Activated CD8-positive, alpha-beta memory T cell treated with anti-CD3 and anti-CD28 coated beads, Interleukin-2, amount 10 ng/mL, durations not matched to agents 7 days and 5 days (primary cell): ENCODE measurements around the gene HTR2A. TPM values are rescaled to one million over a fixed set of nuclear protein-coding genes. Genes with fewer than 3 reads are reported as not detected.

Source experiments
- ATAC-seq: fragments of 150-1000 bp; cut with Tn5 transposase; one replicate; pipeline ENCODE4 v1.10.0; 2021; ENCODE audit warnings: moderate library complexity
- CTCF ChIA-PET: fragments of 350-600 bp; sonication (Branson Sonifier 250); formaldehyde crosslinking; loops from one replicate; lab custom pipeline; 2021; ENCODE audit warnings: antibody characterized with exemption; lab: Charles Lee
- DNase-seq: peaks from one replicate; pipeline ENCODE4 v3.0.0-alpha.2; 2020
- H3K27ac Mint-ChIP-seq: one replicate; pipeline ENCODE4 v1.8.0; 2021; ENCODE audit warnings: mild to moderate bottlenecking, mixed read lengths
- H3K27me3 Mint-ChIP-seq: one replicate; pipeline ENCODE4 v1.8.0; 2021; ENCODE audit warnings: mixed read lengths
- H3K36me3 Mint-ChIP-seq: one replicate; pipeline ENCODE4 v1.8.0; 2021; ENCODE audit warnings: mild to moderate bottlenecking, mixed read lengths
- H3K4me1 Mint-ChIP-seq: one replicate; pipeline ENCODE4 v1.8.0; 2021; ENCODE audit warnings: mixed read lengths
- H3K4me3 Mint-ChIP-seq: one replicate; pipeline ENCODE4 v1.8.0; 2021; ENCODE audit warnings: mild to moderate bottlenecking, moderate library complexity, mixed read lengths
- H3K9me3 Mint-ChIP-seq: one replicate; pipeline ENCODE4 v1.8.0; 2022; ENCODE audit warnings: low read depth, mixed read lengths
- total RNA-seq, 2 experiments: library from RNA; stranded (reverse); gene quantifications; one replicate each; pipeline ENCODE4 v1.2.3, GENCODE V29; 2021

Gene HTR2A
- total RNA-seq, 2 experiments from 2014 or later: not detected

GRCh38 chr13:46858776-46859175 lies 38.1 kb downstream of the HTR2A start:
- CTCF ChIA-PET: interaction anchor here (0.6 kb wide), 1 partner anchor 869 kb away, joined by 4 read pairs; no protein-coding TSS in a partner anchor
- Mint-ChIP-seq H3K4me1 (no peaks in the 10 kb centered on the region), H3K4me3 (no peak overlapping the region), H3K9me3 (no peaks in the 10 kb centered on the region), H3K27me3 (peaks cover 15% of the 10 kb centered on the region), H3K27ac (no peak overlapping the region), H3K36me3 (no peaks in the 10 kb centered on the region)
- DNase-seq: no peak
- ATAC-seq: no peak

- no peak for ATAC-seq
- CTCF ChIA-PET: interaction anchor here (0.6 kb wide), 1 partner anchor 869 kb away, joined by 4 read pairs; no protein-coding TSS in a partner anchor
Measured at GRCh38 chr13:46858163-46858562, 38.7 kb downstream of the HTR2A start.

GRCh38 chr13:46855664-46856063 lies 41.2 kb downstream of the HTR2A start:
- no peak for DNase-seq
- Mint-ChIP-seq H3K9me3 (no peaks in the 10 kb centered on the region), H3K27me3 (peaks cover 19% of the 10 kb centered on the region), H3K4me3 (no peak overlapping the region), H3K27ac (no peak overlapping the region), H3K36me3 (no peaks in the 10 kb centered on the region), H3K4me1 (no peaks in the 10 kb centered on the region)
- no peak for ATAC-seq
- CTCF ChIA-PET: no interaction called here

More at GRCh38 chr13:46858163-46858562, 38.7 kb downstream of the HTR2A start:
- no peak for DNase-seq
- H3K27me3 Mint-ChIP-seq: peaks cover 19% of the 10 kb centered on the region
- H3K4me1 Mint-ChIP-seq: no peaks in the 10 kb centered on the region
- no peaks in the 10 kb centered on the region for H3K36me3 Mint-ChIP-seq
- no peaks in the 10 kb centered on the region for H3K9me3 Mint-ChIP-seq
- H3K27ac Mint-ChIP-seq: no peak overlapping the region
- no peak overlapping the region for H3K4me3 Mint-ChIP-seq

- peaks cover 20% of the 10 kb centered on the region for H3K27me3 Mint-ChIP-seq
- DNase-seq (no peak), ATAC-seq (no peak)
- H3K36me3 Mint-ChIP-seq: no peaks in the 10 kb centered on the region
- CTCF ChIA-PET: no interaction called here
- H3K27ac Mint-ChIP-seq: no peak overlapping the region
- H3K4me3 Mint-ChIP-seq: no peak overlapping the region
- no peaks in the 10 kb centered on the region for H3K9me3 Mint-ChIP-seq
- no peaks in the 10 kb centered on the region for H3K4me1 Mint-ChIP-seq
Measured at GRCh38 chr13:46855166-46855565, 41.7 kb downstream of the HTR2A start.

GRCh38 chr13:46852168-46852567 lies 44.7 kb downstream of the HTR2A start:
- no peak for ATAC-seq
- CTCF ChIA-PET: no interaction called here
- Mint-ChIP-seq H3K4me3 (no peak overlapping the region), H3K27ac (no peak overlapping the region), H3K36me3 (no peaks in the 10 kb centered on the region), H3K27me3 (peaks cover 17% of the 10 kb centered on the region), H3K9me3 (no peaks in the 10 kb centered on the region), H3K4me1 (no peaks in the 10 kb centered on the region)
- DNase-seq: no peak

- no peaks in the 10 kb centered on the region for H3K36me3 Mint-ChIP-seq
- H3K9me3 Mint-ChIP-seq: no peaks in the 10 kb centered on the region
- ATAC-seq (no peak), DNase-seq (no peak)
- no peak overlapping the region for H3K4me3 Mint-ChIP-seq
- peaks cover 17% of the 10 kb centered on the region for H3K27me3 Mint-ChIP-seq
- no peak overlapping the region for H3K27ac Mint-ChIP-seq
- no peaks in the 10 kb centered on the region for H3K4me1 Mint-ChIP-seq
- CTCF ChIA-PET: interaction anchor here (1.0 kb wide), 1 partner anchor 46 kb away, joined by 3 read pairs; no protein-coding TSS in a partner anchor
Measured at GRCh38 chr13:46850214-46850613, 46.6 kb downstream of the HTR2A start.

- CTCF ChIA-PET: interaction anchor here (1.0 kb wide), 1 partner anchor 11 kb away, joined by 3 read pairs; no protein-coding TSS in a partner anchor
- DNase-seq: no peak
- no peak for ATAC-seq
- peaks cover 11% of the 10 kb centered on the region for H3K27me3 Mint-ChIP-seq
- H3K9me3 Mint-ChIP-seq: no peaks in the 10 kb centered on the region
- H3K4me3 Mint-ChIP-seq: no peak overlapping the region
- H3K4me1 Mint-ChIP-seq: no peaks in the 10 kb centered on the region
- no peak overlapping the region for H3K27ac Mint-ChIP-seq
- H3K36me3 Mint-ChIP-seq: no peaks in the 10 kb centered on the region
Measured at GRCh38 chr13:46846726-46847125, 50.1 kb downstream of the HTR2A start.

GRCh38 chr13:46845146-46845545 lies 51.7 kb downstream of the HTR2A start:
- no peaks in the 10 kb centered on the region for H3K4me1 Mint-ChIP-seq
- no peaks in the 10 kb centered on the region for H3K36me3 Mint-ChIP-seq
- ATAC-seq: no peak
- CTCF ChIA-PET: interaction anchor here (0.9 kb wide), 1 partner anchor 13 kb away, joined by 3 read pairs; no protein-coding TSS in a partner anchor
- DNase-seq: no peak
- H3K27me3 Mint-ChIP-seq: peaks cover 12% of the 10 kb centered on the region
- no peak overlapping the region for H3K4me3 Mint-ChIP-seq
- no peak overlapping the region for H3K27ac Mint-ChIP-seq
- no peaks in the 10 kb centered on the region for H3K9me3 Mint-ChIP-seq

GRCh38 chr13:46844431-46844830 lies 52.4 kb downstream of the HTR2A start:
- Mint-ChIP-seq H3K9me3 (no peaks in the 10 kb centered on the region), H3K27me3 (peaks cover 12% of the 10 kb centered on the region), H3K36me3 (no peaks in the 10 kb centered on the region), H3K4me3 (no peak overlapping the region), H3K4me1 (no peaks in the 10 kb centered on the region), H3K27ac (no peak overlapping the region)
- ATAC-seq (no peak), DNase-seq (no peak)
- CTCF ChIA-PET: interaction anchor here (0.9 kb wide), 1 partner anchor 12 kb away, joined by 3 read pairs; no protein-coding TSS in a partner anchor

- ATAC-seq (no peak), DNase-seq (no peak)
- CTCF ChIA-PET: no interaction called here
- Mint-ChIP-seq H3K4me3 (no peak overlapping the region), H3K36me3 (no peaks in the 10 kb centered on the region), H3K9me3 (no peaks in the 10 kb centered on the region), H3K4me1 (no peaks in the 10 kb centered on the region), H3K27me3 (peaks cover 18% of the 10 kb centered on the region), H3K27ac (no peak overlapping the region)
Measured at GRCh38 chr13:46839399-46839798, 57.5 kb downstream of the HTR2A start.

- CTCF ChIA-PET: interaction anchor here (1.3 kb wide), 1 partner anchor 128 kb away, joined by 3 read pairs; no protein-coding TSS in a partner anchor
- H3K36me3 Mint-ChIP-seq: no peaks in the 10 kb centered on the region
- ATAC-seq (no peak), DNase-seq (no peak)
- no peaks in the 10 kb centered on the region for H3K9me3 Mint-ChIP-seq
- H3K27me3 Mint-ChIP-seq: peaks cover 26% of the 10 kb centered on the region
- H3K27ac Mint-ChIP-seq: no peak overlapping the region
- H3K4me1 Mint-ChIP-seq: no peaks in the 10 kb centered on the region
- no peak overlapping the region for H3K4me3 Mint-ChIP-seq
Measured at GRCh38 chr13:46834657-46835056, 62.2 kb downstream of the HTR2A start.

- ATAC-seq (no peak), DNase-seq (peak; percentile 46)
- Mint-ChIP-seq H3K36me3 (no peaks in the 10 kb centered on the region), H3K27me3 (peaks cover 22% of the 10 kb centered on the region), H3K9me3 (no peaks in the 10 kb centered on the region), H3K4me3 (no peak overlapping the region), H3K27ac (no peak overlapping the region), H3K4me1 (no peaks in the 10 kb centered on the region)
- CTCF ChIA-PET: interaction anchor here (0.6 to 1.4 kb wide), 3 partner anchors 13 to 29 kb away, joined by 3 to 4 read pairs (median 3); no protein-coding TSS in a partner anchor
Measured at GRCh38 chr13:46831588-46832194, 65.2 kb downstream of the HTR2A start.

GRCh38 chr13:46830405-46831005 lies 66.3 kb downstream of the HTR2A start:
- Mint-ChIP-seq H3K9me3 (no peaks in the 10 kb centered on the region), H3K4me1 (no peaks in the 10 kb centered on the region), H3K4me3 (no peak overlapping the region), H3K27me3 (peaks cover 22% of the 10 kb centered on the region), H3K36me3 (no peaks in the 10 kb centered on the region), H3K27ac (no peak overlapping the region)
- CTCF ChIA-PET: interaction anchor here (1.2 to 1.5 kb wide), 2 partner anchors 10 to 239 kb away, joined by 3 read pairs; no protein-coding TSS in a partner anchor
- ATAC-seq (no peak), DNase-seq (no peak)

GRCh38 chr13:46822551-46822950 lies 74.3 kb downstream of the HTR2A start:
- no peaks in the 10 kb centered on the region for H3K4me1 Mint-ChIP-seq
- no peak overlapping the region for H3K4me3 Mint-ChIP-seq
- CTCF ChIA-PET: interaction anchor here (0.8 kb wide), 1 partner anchor 56 kb away, joined by 3 read pairs; no protein-coding TSS in a partner anchor
- peaks cover 15% of the 10 kb centered on the region for H3K27me3 Mint-ChIP-seq
- no peak overlapping the region for H3K27ac Mint-ChIP-seq
- DNase-seq: no peak
- ATAC-seq: no peak
- no peaks in the 10 kb centered on the region for H3K36me3 Mint-ChIP-seq
- H3K9me3 Mint-ChIP-seq: no peaks in the 10 kb centered on the region
